Activated naive CD4-positive, alpha-beta T cell treated with anti-CD3 and anti-CD28 coated beads, Interleukin-2, amount 50 U/mL, for 24 hours (primary cell): ENCODE measurements around the gene EMID1.
"Not testable (repeated sequence)": the region's sequence is repeated elsewhere in the genome, so short reads cannot be mapped to it uniquely, and the experiment has no call there.

Source experiments
- H3K27ac Mint-ChIP-seq: one replicate; pipeline ENCODE4 v1.8.0; 2021; ENCODE audit warnings: mild to moderate bottlenecking, mixed read lengths
- H3K27me3 Mint-ChIP-seq: one replicate; pipeline ENCODE4 v1.8.0; 2021; ENCODE audit warnings: mixed read lengths
- H3K36me3 Mint-ChIP-seq: one replicate; pipeline ENCODE4 v1.8.0; 2021; ENCODE audit warnings: mixed read lengths
- H3K4me1 Mint-ChIP-seq: one replicate; pipeline ENCODE4 v1.8.0; 2021; ENCODE audit warnings: mixed read lengths
- H3K4me3 Mint-ChIP-seq: one replicate; pipeline ENCODE4 v1.8.0; 2021; ENCODE audit warnings: mild to moderate bottlenecking, mixed read lengths
- H3K9me3 Mint-ChIP-seq: one replicate; pipeline ENCODE4 v1.8.0; 2021; ENCODE audit warnings: mixed read lengths

Gene EMID1

DNA sequence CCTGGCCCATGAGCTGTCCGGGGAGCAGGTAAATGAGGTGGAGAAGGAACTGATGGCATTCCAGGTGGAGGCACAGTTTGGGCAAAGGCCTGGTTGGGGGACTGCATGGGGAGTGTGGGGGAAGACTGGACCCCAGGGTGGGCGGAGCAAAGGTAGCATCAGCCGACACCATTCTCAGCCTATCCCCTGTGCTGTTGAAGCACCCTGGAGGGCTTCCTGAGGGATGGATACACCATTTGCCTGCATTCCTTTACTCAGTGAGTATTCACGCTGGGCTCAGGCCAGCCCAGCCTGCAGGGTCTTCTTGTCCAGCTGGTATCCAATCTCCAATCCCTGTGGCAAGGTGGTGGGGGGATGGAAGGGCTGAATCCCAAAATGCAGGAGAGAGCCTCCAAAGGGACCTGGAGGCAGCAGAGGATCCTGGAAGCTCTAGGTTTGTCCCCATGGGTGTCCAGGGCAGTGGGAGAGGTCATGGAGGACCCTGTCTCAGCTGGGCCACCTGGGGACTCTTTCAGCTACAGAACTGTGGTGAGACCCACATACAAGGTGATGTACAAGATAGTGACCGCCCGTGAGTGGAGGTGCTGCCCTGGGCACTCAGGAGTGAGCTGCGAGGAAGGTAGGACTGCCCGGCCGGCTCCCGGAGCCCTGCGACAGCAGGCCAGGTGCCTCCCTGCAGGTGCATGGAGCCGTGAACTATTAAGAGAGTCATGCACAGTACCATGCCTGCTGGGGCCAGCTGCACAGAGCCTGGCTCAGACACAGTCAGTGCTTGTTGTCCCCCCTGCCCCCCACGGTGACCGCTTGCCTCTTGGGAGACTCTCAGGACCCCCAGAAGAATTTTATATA, 9.5 kb downstream of the EMID1 start:
- H3K27ac Mint-ChIP-seq = no peak overlapping the region
- H3K4me1 Mint-ChIP-seq = no peaks in the 10 kb centered on the region
- no peaks in the 10 kb centered on the region for H3K36me3 Mint-ChIP-seq
- H3K9me3 Mint-ChIP-seq = no peaks in the 10 kb centered on the region
- no peak overlapping the region for H3K4me3 Mint-ChIP-seq
- no peaks in the 10 kb centered on the region for H3K27me3 Mint-ChIP-seq

DNA sequence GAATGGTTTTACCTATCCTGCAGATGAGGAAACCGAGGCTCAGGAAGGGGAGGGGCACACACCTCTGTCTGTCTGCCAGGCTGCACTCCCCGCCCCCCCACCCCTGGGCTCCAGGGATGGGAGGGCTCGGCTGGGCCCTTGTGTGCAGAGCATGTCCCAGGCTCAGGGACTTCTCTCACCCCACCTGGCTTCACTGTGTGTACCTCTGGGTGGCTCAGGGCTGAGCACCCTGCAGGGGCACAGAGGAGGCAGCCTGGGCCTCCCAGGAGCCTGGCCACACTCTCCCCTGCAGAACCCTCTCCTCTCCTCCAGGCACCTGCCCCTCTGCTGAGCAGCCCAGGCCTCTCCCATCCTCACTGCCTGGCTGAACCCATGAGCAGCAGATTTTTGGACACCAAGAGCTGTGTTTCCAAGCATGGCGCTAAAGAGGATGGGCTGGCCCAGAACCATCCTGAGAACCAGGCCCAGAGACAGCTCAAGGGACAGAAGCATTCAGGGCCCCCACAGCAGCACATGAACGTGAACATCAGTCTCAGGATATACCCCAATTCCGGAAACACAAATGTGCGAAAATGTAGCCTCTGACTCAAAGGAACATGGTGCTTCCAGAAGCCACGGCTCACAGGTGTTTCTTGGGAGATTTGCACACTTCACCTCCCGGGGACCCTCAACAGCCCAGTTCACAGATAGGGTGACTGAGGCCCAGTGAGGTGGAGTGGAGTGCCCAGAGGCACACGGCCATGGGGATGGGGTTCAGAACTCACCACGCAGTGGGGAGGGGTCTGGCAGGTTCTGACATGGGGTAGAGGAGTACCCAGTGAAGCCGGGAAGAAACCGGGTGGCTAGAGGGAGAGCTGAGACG, 10.5 kb downstream of the EMID1 start:
- no peaks in the 10 kb centered on the region for H3K36me3 Mint-ChIP-seq
- H3K27me3 Mint-ChIP-seq = no peaks in the 10 kb centered on the region
- H3K4me3 Mint-ChIP-seq = no peak overlapping the region
- H3K27ac Mint-ChIP-seq = no peak overlapping the region
- H3K9me3 Mint-ChIP-seq = no peaks in the 10 kb centered on the region
- no peaks in the 10 kb centered on the region for H3K4me1 Mint-ChIP-seq

DNA sequence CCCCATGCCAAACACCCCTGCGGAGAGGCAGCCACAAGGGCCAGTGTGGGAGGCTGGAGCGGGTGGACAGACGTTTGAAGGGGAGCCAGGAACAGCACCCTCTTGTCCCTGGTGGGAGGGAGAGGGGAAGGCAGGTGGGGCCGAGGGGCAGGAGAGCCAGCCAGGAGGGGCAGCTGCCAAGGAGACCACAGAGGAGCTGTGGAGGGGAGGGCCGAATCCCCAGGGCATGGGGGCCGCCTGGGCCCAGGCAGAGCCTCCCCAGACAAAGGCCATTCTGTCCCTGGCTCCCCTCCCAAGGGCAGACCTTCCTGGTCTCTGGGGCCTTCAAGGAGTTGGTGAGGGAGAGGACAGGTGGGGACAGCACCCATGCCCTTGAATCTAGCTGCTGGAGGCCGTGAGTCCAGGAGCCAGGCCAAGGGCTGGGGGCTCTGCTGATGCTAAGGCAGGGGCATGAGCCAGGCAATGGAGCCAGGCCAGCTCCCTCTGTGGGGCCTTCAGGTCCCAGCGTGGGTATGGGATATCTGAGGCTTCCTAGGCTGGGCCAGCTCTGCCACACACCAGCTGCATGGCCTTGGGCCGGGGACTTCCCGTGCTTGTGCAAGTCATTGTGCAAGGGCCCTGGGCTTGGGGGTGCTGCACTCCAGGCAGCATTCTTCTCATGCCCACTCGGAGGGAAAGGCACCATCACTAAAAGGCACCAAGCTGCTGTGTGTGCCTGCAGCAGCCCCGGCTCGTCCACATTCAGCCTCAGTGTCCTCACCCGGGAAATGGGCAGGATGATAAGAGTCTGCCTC, 11.4 kb downstream of the EMID1 start:
- Mint-ChIP-seq H3K27me3 (no peaks in the 10 kb centered on the region), H3K9me3 (no peaks in the 10 kb centered on the region), H3K36me3 (no peaks in the 10 kb centered on the region), H3K27ac (no peak overlapping the region), H3K4me3 (no peak overlapping the region), H3K4me1 (no peaks in the 10 kb centered on the region)

DNA sequence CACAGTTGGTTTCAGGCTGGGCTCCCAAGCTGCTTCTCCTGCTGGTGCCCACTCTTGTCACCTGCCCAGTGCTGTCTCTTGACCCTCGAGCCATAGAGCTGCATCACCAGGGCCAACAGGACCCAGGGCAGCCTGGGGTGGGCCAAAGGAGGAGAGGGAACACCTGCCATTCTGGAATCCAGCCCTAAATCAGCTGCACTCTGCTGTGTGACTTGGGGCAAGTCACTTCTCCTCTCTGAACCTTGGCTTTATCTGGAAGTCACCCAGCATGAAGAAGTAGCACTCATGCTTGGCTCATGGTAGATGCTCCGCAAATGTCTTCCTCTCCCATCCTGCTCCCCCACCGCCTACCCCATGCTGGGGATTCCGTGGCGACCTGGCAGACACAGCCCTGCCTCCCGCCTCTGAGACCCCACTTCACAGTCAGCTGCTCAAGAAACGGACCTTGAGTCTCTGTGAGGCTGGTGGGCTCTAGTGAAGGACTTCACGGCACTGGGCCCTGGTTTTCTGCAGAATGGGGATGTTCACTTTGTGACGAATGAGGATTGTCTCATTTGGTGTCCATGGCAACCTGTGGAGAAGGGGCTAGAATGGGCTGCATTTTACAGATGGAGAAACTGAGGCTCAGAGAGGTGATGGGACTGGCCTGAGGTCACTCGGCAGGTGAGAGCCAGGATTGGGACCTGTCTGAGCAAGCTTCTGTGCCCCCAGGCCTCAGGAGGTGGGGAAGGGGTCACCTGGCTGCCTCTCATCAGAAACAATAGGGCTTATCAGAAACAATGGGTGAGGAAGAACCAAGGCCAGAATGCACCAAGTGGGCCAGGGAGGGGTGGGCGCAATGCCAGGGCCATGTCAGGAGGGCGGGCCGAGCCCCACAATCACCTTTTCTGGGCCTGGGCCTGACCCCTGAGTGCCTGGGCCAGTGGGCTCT, 12.4 kb downstream of the EMID1 start:
- Mint-ChIP-seq H3K4me3 (no peak overlapping the region), H3K27me3 (no peaks in the 10 kb centered on the region), H3K27ac (no peak overlapping the region), H3K36me3 (no peaks in the 10 kb centered on the region), H3K9me3 (no peaks in the 10 kb centered on the region), H3K4me1 (no peaks in the 10 kb centered on the region)

DNA sequence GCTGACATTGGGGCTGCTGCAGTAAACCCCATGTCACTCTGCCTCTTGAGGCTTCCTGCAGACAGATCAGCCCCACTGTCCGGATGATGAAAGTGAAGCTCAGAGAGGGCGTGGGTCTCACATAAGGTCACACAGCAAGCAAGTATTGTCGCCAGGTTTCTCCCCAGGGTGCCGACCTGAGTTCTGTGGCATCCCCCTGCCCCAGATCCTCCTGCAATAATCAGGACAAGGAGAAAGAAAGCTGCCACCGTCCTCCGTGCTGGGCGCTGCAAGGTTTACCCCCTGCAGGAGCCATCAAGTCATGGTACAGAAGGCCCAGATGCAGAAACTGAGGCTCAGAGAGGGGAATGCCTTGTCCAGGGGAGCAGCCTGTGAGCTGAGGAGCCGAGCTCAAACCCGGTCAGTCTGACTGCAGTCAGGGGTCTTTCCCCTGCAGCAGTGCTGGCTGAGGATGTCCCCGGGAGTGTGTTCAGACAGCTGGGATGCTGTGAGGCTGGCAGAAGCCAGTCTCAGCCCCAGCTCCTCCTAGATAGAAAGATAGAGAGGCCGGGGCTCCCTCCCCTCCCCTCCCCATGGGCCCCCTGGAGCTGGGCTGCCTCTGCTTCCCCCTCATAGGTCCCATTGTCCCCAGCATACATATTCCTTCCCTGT, 13.2 kb downstream of the EMID1 start:
- Mint-ChIP-seq H3K9me3 (no peaks in the 10 kb centered on the region), H3K36me3 (no peaks in the 10 kb centered on the region), H3K27me3 (no peaks in the 10 kb centered on the region), H3K27ac (no peak overlapping the region), H3K4me1 (no peaks in the 10 kb centered on the region), H3K4me3 (no peak overlapping the region)

- not testable (repeated sequence) for H3K36me3 Mint-ChIP-seq, H3K9me3 Mint-ChIP-seq, H3K4me1 Mint-ChIP-seq, H3K4me3 Mint-ChIP-seq, H3K27ac Mint-ChIP-seq, H3K27me3 Mint-ChIP-seq
Observed at GRCh38 chr22:29219409-29219782, 13.7 kb downstream of the EMID1 start.

- no peak overlapping the region for H3K4me3 Mint-ChIP-seq
- H3K36me3 Mint-ChIP-seq = no peaks in the 10 kb centered on the region
- H3K27ac Mint-ChIP-seq = no peak overlapping the region
- no peaks in the 10 kb centered on the region for H3K4me1 Mint-ChIP-seq
- H3K9me3 Mint-ChIP-seq = no peaks in the 10 kb centered on the region
- H3K27me3 Mint-ChIP-seq = no peaks in the 10 kb centered on the region
Observed at GRCh38 chr22:29219881-29220670, 14.4 kb downstream of the EMID1 start.

DNA sequence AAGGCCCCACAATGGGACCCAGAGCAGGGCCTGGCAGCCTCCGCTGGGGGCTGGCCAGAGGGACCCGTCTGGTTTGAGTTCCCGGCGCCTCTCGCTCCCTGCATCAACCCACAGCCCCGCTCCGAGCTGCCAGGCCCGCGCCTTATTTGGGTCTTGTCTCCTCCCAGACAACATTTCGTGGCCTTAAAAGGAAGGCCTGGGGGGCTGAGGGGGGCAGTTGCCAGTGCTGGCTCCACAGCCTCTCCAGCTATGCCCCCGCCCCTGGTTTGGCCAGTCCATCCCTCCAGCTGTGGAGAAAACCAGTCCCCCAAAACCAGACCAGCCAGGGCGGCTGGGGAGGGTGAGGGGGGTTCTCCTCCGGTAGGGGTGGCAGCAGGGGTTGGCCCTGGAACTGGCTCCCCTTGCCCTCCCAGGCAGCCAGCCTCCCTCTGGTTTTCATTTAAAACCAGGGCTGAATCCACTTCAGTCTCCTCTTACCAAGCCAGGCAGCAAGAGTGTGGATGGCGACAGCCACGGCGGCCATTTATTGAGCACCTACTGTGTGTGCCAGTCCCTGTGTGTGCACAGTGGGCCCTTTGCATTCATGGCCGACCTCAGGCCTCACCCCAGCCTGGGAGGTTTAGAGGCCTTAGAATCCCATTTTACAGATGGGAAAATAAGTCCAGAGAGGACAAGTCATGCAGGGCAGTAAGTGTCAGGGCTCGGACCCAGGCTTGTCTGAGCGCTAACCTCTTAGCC, 18.6 kb downstream of the EMID1 start:
- no peak overlapping the region for H3K27ac Mint-ChIP-seq
- no peaks in the 10 kb centered on the region for H3K36me3 Mint-ChIP-seq
- H3K4me3 Mint-ChIP-seq = no peak overlapping the region
- no peaks in the 10 kb centered on the region for H3K4me1 Mint-ChIP-seq
- no peaks in the 10 kb centered on the region for H3K27me3 Mint-ChIP-seq
- H3K9me3 Mint-ChIP-seq = no peaks in the 10 kb centered on the region

DNA sequence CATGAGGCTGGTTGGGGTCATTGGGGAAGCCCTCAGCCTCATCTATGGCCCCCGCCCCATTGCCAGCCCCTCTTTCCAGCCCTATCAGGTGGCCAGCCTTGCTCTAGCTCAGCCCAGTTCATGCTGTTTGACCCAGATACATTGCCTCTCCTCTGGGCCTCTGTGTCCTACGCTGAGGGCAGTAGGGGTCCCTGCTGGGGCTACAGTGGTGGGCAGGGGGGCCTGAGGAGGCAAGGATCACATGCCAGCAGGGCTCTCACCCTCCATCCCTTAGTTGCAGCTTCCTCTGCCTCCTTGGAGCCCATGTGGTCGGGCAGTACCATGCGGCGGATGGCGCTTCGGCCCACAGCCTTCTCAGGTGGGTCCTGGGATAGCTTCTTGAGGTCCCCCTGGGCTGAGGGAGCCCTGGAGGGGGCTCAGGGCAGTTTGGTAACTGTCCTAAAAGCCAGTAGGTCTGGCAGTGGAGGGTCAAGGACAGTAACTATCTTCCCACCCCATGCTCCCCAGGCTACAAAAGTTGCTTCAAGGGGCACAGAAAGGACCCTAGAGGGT, 19.2 kb downstream of the EMID1 start:
- Mint-ChIP-seq H3K4me3 (no peak overlapping the region), H3K9me3 (no peaks in the 10 kb centered on the region), H3K27me3 (no peaks in the 10 kb centered on the region), H3K36me3 (no peaks in the 10 kb centered on the region), H3K4me1 (no peaks in the 10 kb centered on the region), H3K27ac (no peak overlapping the region)

GRCh38 chr22:29225422-29226090, 19.9 kb downstream of the EMID1 start:
- Mint-ChIP-seq H3K27ac (no peak overlapping the region), H3K27me3 (no peaks in the 10 kb centered on the region), H3K4me1 (no peaks in the 10 kb centered on the region), H3K36me3 (no peaks in the 10 kb centered on the region), H3K4me3 (no peak overlapping the region), H3K9me3 (no peaks in the 10 kb centered on the region)

DNA sequence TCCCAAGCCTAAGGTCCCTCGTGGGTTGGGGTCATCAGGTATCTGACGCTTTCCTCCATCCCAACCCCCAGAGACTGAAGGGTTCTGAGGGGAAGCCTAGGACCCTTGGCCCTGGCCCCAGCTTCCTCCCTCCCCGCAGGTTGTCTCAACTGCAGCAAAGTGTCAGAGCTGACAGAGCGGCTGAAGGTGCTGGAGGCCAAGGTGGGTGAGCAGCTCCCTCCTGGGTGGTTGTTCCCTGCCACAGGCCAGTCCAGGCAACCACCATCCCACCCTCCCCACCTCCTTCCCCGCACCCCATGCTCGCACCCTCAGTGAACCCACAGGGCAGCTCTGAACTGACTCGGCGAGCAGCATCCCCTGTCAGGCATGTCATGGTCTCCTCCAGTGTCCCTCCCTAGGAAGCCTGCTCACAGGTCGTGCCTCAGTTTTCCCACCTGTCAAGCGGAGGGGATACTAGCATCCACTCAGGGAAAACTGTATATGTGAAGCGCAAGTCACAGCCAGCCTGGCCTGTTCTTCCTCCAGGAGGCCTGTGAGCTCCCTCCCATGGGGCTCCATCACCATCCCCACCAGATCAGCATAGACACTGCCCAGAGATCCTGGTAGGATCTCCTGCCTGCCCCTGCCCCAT, 20.8 kb downstream of the EMID1 start:
- H3K4me1 Mint-ChIP-seq = no peaks in the 10 kb centered on the region
- no peak overlapping the region for H3K27ac Mint-ChIP-seq
- no peaks in the 10 kb centered on the region for H3K27me3 Mint-ChIP-seq
- H3K4me3 Mint-ChIP-seq = no peak overlapping the region
- no peaks in the 10 kb centered on the region for H3K36me3 Mint-ChIP-seq
- no peaks in the 10 kb centered on the region for H3K9me3 Mint-ChIP-seq
